Head of caudate nucleus (tissue), 42 donors: Measurements from ENCODE around the gene CCL5.

Experiments
- DNase-seq, 42 donors: peaks; one replicate each; pipeline versions ENCODE4 v3.0.0 to v3.0.0-alpha.2; 2020 to 2021; ENCODE audit warnings: mixed read lengths in 7 of 42
- intact Hi-C: fragments of 100-400 bp; cut with DNase I; formaldehyde crosslinking; loops from one replicate; pipeline ENCODE4 v1.15.0; 2022

CCL5 gene

DNA sequence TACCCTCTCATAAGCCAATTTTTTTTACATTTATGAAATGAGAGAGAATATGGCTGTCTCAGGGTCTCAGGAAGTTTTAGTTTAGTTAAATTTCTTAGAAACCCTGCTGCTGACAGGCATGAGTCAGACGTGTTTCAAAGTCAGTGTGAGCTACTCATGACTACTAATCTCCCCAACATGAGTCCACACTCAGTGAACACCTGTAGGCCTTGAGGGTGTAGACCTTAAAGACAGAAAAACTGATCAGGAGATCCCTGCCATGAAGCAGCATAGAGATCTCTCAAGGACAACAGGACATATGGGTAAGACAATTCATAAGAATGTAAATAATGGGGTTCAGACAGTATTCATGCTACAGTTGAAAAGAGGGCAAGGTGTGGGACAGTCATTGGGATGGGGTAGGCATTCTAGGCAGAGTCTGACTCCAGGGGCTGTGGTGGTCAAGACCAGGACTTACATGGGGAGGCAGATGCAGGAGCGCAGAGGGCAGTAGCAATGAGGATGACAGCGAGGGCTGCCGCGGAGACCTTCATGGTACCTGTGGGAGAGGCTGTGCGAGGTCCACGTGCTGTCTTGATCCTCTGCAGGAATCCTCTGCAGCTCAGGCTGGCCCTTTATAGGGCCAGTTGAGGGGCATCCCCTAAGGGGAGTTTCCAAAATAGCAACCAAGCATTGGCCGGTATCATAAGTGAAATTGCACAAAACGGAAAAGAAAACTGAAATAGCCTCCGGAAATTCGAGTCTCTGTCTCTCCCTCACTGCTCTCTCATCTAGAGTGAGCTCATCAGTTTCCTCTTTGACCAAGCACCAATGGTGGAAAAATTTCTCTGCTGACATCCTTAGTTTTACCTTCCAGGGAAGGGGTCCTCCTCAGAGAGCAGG, at the start of gene CCL5:
Gene CCL5 (minus strand): TSS at position 588 of the 882 bp plus-strand sequence.
- no peak for DNase-seq
- intact Hi-C loops: no loop called here

DNA sequence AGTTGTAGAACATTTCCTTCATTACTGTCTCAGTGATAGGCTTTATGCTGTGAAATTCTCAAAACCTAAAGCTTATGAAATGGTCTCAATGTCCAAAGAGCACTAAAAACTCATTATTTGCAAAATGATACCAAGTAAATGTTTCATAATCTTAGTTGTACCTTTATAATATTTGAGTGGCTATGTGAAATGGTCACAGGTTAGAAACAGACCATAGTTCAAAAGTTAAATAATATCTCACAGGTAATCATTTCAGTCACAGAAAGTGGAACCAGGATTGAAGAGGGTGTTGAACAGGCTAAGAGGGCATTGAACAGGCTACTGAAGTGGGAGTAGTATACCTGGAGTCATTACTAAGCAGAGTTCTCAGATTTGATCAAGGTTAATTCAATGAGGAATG, 47.6 kb upstream of the CCL5 start:
- DNase-seq: no peak
- intact Hi-C loops: no loop called here

DNA sequence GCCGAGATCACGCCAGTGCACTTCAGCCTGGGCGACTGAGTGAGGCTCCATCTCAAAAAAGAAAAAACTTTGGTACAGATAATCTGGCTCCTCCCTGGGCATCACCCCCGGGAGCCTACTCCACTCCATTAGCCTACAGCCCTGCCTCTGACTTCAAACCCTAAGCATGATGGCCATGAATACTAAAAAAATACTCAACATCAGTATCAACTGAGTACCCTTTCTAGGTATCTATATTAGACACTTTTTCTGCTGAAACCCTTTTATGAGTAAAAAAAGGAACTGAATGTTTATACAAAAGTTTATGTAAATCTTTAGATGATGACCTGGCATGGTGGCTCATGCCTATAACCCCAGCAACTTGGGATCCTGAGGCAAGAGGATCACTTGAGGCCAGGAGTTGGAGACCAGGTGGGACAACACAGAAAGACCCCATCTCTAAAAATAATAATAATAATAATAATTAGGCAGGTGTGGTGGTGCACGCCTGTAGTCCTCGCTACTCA, 43.5 kb upstream of the CCL5 start:
- DNase-seq: no peak
- intact Hi-C loops: no loop called here

GRCh38 chr17:35920229-35920628, 40.1 kb upstream of the CCL5 start:
- intact Hi-C loops: no loop called here
- no peak for DNase-seq

- no peak for DNase-seq
- intact Hi-C loops: no loop called here
Observed at GRCh38 chr17:35918665-35919064, 38.5 kb upstream of the CCL5 start.

DNA sequence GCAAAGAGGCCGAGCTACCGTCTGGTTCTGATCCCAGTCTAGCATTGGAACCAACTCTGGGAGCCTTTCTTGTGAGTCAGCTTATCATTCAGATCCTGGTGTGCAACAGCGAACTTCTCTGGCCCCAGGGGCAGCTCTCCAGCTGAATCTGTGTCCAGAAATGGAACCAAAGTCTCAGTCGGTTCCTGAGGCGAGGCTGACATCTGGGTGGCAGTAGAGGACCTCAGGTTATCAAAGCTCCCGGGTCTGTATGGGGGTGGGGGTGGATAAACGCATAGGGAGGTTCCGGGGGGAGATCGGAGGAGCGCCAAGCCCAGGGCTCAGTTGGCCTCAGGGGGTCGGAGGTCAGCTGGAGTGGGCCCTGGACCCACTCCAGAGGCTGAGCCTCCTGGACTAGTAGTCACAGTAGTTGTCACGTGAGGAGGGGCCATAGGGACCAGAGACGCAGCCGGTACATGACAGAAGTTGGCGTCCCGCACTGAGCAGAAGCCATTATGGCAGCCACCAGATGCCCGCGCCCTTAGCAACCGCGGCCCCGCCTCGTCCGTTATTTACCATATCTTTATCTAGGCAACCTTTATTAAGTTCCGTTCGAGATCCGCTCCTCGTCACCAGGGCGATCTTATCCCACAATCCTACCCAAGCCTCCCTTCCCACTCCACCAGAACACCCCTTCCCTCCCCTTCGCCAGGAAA, 37.5 kb upstream of the CCL5 start:
- intact Hi-C loops: no loop called here
- DNase-seq: no peak

GRCh38 chr17:35915153-35915964, 35.2 kb upstream of the CCL5 start:
- intact Hi-C loops: no loop called here
- no peak for DNase-seq

DNA sequence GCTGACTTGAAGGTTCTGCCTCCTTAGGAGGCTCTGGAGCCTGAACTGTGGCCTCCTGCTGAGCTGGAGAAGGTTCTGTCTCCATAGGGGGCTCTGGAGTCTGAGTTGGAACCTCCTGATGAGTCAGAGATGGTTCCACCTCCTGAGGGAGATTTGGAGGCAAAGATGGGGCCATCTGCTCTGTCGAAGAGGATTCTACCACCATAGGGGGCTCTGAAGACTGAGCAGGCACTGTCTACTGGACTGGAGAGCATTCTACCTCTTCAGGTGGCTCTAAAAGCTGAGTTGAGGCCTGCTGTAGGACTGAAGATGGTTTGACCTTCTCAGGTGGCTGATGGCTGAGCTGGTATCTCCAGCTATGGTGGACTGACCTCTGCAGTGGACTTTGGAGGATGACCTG, 34.2 kb upstream of the CCL5 start:
- DNase-seq: no peak
- intact Hi-C loops: no loop called here

DNA sequence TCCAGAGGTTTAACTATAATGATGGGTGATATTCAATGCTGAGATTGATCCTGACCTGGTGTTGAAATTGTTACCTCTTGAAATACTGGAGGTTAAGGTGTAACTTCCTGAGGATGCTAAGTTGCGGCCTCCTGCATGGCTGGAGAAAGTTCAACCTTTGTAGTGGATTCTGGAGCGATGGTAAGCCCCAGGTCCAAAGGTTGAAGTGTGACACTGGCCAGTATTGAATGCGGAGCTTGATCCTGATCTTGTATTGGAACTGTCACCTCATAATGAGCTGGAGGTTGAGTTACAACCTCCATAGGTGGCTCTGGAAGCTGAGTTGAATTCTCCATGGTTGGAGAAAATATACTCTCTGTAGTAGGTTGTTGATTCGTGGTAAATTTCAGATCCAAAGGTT, 33.4 kb upstream of the CCL5 start:
- intact Hi-C loops: no loop called here
- DNase-seq: no peak

- no peak for DNase-seq
- intact Hi-C loops: no loop called here
Observed at GRCh38 chr17:35912942-35913341, 32.8 kb upstream of the CCL5 start.

- intact Hi-C loops: no loop called here
- DNase-seq: no peak
Observed at GRCh38 chr17:35912339-35912912, 32.3 kb upstream of the CCL5 start.

DNA sequence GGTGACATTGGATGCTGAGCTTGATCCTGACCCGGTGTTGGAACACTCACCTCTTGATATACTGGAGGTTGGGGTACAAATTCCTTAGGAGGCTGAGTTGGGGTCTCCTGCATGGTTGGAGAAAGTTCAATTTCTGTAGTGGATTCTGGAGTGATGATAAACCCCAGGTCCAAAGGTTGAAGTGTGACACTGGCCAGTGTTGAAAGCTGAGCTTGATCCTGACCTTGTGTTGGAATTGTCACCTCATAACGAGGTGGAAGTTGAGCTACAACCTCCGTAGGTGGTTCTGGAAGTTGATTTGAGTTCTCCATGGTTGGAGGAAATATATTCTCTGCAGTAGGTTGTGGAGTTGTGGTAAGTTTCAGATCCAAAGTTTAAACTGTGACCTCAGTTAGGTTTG, 29.2 kb upstream of the CCL5 start:
- intact Hi-C loops: no loop called here
- DNase-seq: no peak

GRCh38 chr17:35907691-35908090, 27.5 kb upstream of the CCL5 start:
- intact Hi-C loops: no loop called here
- no peak for DNase-seq

DNA sequence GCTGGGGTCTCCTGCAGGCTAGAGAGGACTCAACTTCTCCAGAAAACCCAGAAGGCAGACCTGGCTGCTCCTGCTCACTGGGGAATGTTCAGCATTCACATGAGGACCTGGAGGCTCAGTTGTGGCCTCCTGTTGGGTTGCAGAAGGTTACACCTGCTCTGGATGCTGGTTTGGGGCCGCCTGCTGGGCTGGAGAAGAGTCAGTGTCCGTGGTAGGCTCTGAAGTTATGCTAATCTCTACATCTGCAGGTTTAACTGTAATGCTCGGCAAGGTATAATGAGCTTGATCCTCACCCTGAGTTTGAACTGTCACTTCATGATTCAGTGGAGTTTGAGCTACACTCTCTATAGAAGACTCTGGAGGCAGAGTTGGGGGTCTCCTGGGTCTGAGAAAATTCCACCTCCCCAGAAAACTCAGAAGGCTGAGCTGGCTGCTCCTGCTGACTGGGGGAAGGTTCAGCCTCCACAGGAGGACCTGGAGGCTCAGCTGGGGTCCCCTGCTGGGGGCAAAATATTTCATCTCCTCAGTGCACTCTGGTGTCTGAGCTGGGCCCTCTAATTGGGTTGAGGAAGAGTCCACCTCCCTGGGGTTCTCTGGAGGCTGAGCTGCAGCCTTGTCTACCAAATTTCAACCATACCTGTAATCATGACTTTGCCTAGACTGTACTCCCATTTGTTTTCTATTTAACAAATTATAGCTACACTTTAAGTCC, 26.9 kb upstream of the CCL5 start:
- no peak for DNase-seq
- intact Hi-C loops: no loop called here

- no peak for DNase-seq
- intact Hi-C loops: no loop called here
Observed at GRCh38 chr17:35906191-35906925, 26.2 kb upstream of the CCL5 start.

DNA sequence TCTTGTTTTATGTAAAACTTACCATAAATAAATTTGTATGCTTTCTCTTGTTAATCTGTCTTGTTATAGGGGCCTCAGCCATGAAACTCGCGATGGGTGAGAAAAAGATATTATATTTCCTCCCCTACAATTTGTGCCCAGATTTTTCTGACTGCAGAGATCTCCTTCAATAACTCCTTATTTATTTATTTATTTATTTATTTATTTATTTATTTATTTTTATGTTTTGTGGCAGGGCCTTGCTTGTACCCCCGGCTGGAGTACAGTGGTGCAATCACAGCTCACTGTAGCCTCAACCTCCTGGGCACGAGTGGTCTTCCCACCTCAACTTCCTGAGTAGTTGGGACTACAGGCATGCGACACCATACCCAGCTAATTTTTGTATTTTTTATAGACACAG, 23.3 kb upstream of the CCL5 start:
- no peak for DNase-seq
- intact Hi-C loops: no loop called here

GRCh38 chr17:35901631-35902175, 21.5 kb upstream of the CCL5 start:
- intact Hi-C loops: no loop called here
- no peak for DNase-seq
